Umbilical cord (tissue), 2 donors: ENCODE data around the gene C12orf60. TPM values are rescaled to one million over a fixed set of nuclear protein-coding genes. Genes with fewer than 3 reads are reported as not detected.
A peak's percentile ranks its signal among the peaks of the same experiment; 100 is the strongest.

Source experiments
- DNase-seq: peaks from one replicate; pipeline ENCODE4 v3.0.0-alpha.2; 2015; ENCODE audit warnings: low spot score
- total RNA-seq: library from RNA; depleted of rRNA; stranded (reverse); fragments of >200 nt; gene quantifications from one replicate; pipeline ENCODE4 v1.2.3, GENCODE V29; 2014; ENCODE audit warnings: low replicate concordance; ENCODE audit not compliant: insufficient read depth

C12orf60 gene
- total RNA-seq, 1 donor from 2014 or later = 3.6 TPM

GRCh38 chr12:14834509-14834908 is 31.0 kb downstream of the C12orf60 start:
- peak; percentile 81 for DNase-seq

GRCh38 chr12:14836336-14837210 is 33.1 kb downstream of the C12orf60 start:
- peak; percentile 59 for DNase-seq

GRCh38 chr12:14839262-14839661 is 35.8 kb downstream of the C12orf60 start:
- DNase-seq = no peak

- DNase-seq = no peak
Observed at GRCh38 chr12:14840616-14841015, 37.1 kb downstream of the C12orf60 start.

GRCh38 chr12:14841761-14842160 is 38.3 kb downstream of the C12orf60 start:
- peak; percentile 64 for DNase-seq

GRCh38 chr12:14842315-14842714 is 38.8 kb downstream of the C12orf60 start:
- DNase-seq = no peak

GRCh38 chr12:14843425-14843887 is 40.0 kb downstream of the C12orf60 start, which contains the start of gene ART4:
Gene ART4 (minus strand): TSS chr12:14843526. CDS start chr12:14843113, 413 bp downstream.
- DNase-seq = peak; percentile 89

- DNase-seq = no peak
Observed at GRCh38 chr12:14844401-14844800, 40.9 kb downstream of the C12orf60 start.

- peak; percentile 84 for DNase-seq
Observed at GRCh38 chr12:14845350-14845750, 41.9 kb downstream of the C12orf60 start.

- no peak for DNase-seq
Observed at GRCh38 chr12:14846042-14846587, 42.6 kb downstream of the C12orf60 start.

- no peak for DNase-seq
Observed at GRCh38 chr12:14846876-14847580, 43.6 kb downstream of the C12orf60 start.

GRCh38 chr12:14849661-14850060 is 46.2 kb downstream of the C12orf60 start:
- DNase-seq = peak; percentile 52

GRCh38 chr12:14850929-14851663 is 47.6 kb downstream of the C12orf60 start:
- DNase-seq = no peak

- no peak for DNase-seq
Observed at GRCh38 chr12:14852880-14853279, 49.4 kb downstream of the C12orf60 start.

GRCh38 chr12:14853961-14854360 is 50.5 kb downstream of the C12orf60 start:
- DNase-seq = no peak

- no peak for DNase-seq
Observed at GRCh38 chr12:14854586-14855183, 51.2 kb downstream of the C12orf60 start.

GRCh38 chr12:14858513-14858912 is 55.0 kb downstream of the C12orf60 start:
- no peak for DNase-seq

- no peak for DNase-seq
Observed at GRCh38 chr12:14860490-14860889, 57.0 kb downstream of the C12orf60 start.

- DNase-seq = no peak
Observed at GRCh38 chr12:14868916-14869506, 65.5 kb downstream of the C12orf60 start.

- DNase-seq = no peak
Observed at GRCh38 chr12:14871247-14871646, 67.8 kb downstream of the C12orf60 start.

- DNase-seq = no peak
Observed at GRCh38 chr12:14871886-14872285, 68.4 kb downstream of the C12orf60 start.
